K562 (cell line): ENCODE results near the gene GIPC3. TPM values are rescaled to one million over a fixed set of nuclear protein-coding genes. Genes with fewer than 3 reads are reported as not detected.

Source experiments
- CC2D1A ChIP-seq: fragments of 450-650 bp; IDR thresholded peaks from 2 replicates; pipeline ENCODE4 v1.6.1; 2017; ENCODE audit warnings: mild to moderate bottlenecking
- CREM ChIP-seq: IDR thresholded peaks from 2 replicates; pipeline ENCODE4 v1.6.1; 2014; ENCODE audit warnings: antibody characterized with exemption, low read depth
- CTCFL ChIP-seq: IDR thresholded peaks from 2 replicates; pipeline ENCODE4 v1.6.1; 2011; ENCODE audit warnings: borderline replicate concordance, low read depth, mild to moderate bottlenecking, moderate library complexity, low read length; ENCODE audit not compliant: insufficient read depth, poor library complexity, severe bottlenecking
- ELF4 ChIP-seq: fragments of 450-650 bp; formaldehyde crosslinking; IDR thresholded peaks from 2 replicates; pipeline ENCODE4 v1.4.0; 2022; ENCODE audit warnings: missing genetic modification characterization
- ETV5 ChIP-seq: sonication (generic); formaldehyde crosslinking; IDR thresholded peaks from 2 replicates; pipeline ENCODE4 v1.4.0; 2020; ENCODE audit warnings: low read depth, mild to moderate bottlenecking, missing genetic modification reagents
- FOXP1 ChIP-seq: sonication (generic); formaldehyde crosslinking; IDR thresholded peaks from 2 replicates; pipeline ENCODE4 v1.8.0; 2022; ENCODE audit warnings: mild to moderate bottlenecking, missing genetic modification reagents
- GTF2E2 ChIP-seq: fragments of 200-800 bp; sonication (Bioruptor generic); IDR thresholded peaks from 2 replicates; pipeline ENCODE4 v1.6.1; 2016; ENCODE audit warnings: missing genetic modification characterization, missing compliant biosample characterization
- HNRNPH1 ChIP-seq: fragments of 200-400 bp; formaldehyde crosslinking; optimal IDR thresholded peaks from 2 replicates; pipeline ENCODE3; 2017; ENCODE audit warnings: low read depth, mild to moderate bottlenecking, low read length, moderate library complexity
- KDM1A ChIP-seq, 2 experiments: fragments of 450-650 bp; IDR thresholded peaks; 2 replicates each; pipeline ENCODE4 v1.6.1; 2016; ENCODE audit warnings: mild to moderate bottlenecking in 2 of 2
- MAFF ChIP-seq: IDR thresholded peaks from 2 replicates; pipeline ENCODE4 v1.6.1; 2012; ENCODE audit warnings: low read length, improper control_type of control experiment
- POU5F1 ChIP-seq: fragments of 150-350 bp; IDR thresholded peaks from 2 replicates; pipeline ENCODE4 v1.6.1; 2014; ENCODE audit warnings: borderline replicate concordance, low read length, low read depth, mild to moderate bottlenecking; ENCODE audit not compliant: partially characterized antibody
- RBM22 ChIP-seq: fragments of 200-400 bp; formaldehyde crosslinking; IDR thresholded peaks from 2 replicates; pipeline ENCODE4 v1.6.1; 2018; ENCODE audit warnings: low read length, low read depth; ENCODE audit not compliant: poor library complexity, severe bottlenecking
- SP2 ChIP-seq: IDR thresholded peaks from 2 replicates; pipeline ENCODE4 v1.6.1; 2011; ENCODE audit warnings: mild to moderate bottlenecking, low read depth, low read length, moderate library complexity; ENCODE audit not compliant: poor library complexity, severe bottlenecking; ENCODE audit errors: extremely low read depth
- XRCC5 ChIP-seq: fragments of 200-400 bp; formaldehyde crosslinking; IDR thresholded peaks from 2 replicates; pipeline ENCODE4 v1.6.1; 2017; ENCODE audit warnings: low read depth, mild to moderate bottlenecking, low read length
- ZHX1 ChIP-seq: fragments of 150-350 bp; conservative IDR thresholded peaks from 2 replicates; pipeline ENCODE4 v1.6.1; 2014; ENCODE audit warnings: low read length
- ZNF282 ChIP-seq: sonication (generic); formaldehyde crosslinking; IDR thresholded peaks from 2 replicates; pipeline ENCODE4 v1.8.1; 2023; ENCODE audit warnings: missing genetic modification reagents
- ZNF316 ChIP-seq: fragments of 450-650 bp; IDR thresholded peaks from 2 replicates; pipeline ENCODE4 v1.6.1; 2016
- ZNF41 ChIP-seq: fragments of 250-450 bp; sonication (Bioruptor Pico); conservative IDR thresholded peaks from 2 replicates; pipeline ENCODE4 v1.4.0; 2020; ENCODE audit warnings: mild to moderate bottlenecking
- ZNF512 ChIP-seq: IDR thresholded peaks from 2 replicates; pipeline ENCODE4 v1.6.1; 2016; ENCODE audit warnings: missing genetic modification characterization, missing compliant biosample characterization
- polyA plus RNA-seq, 8 experiments: library from polyadenylated mRNA; depleted of rRNA in 4 of 8; stranded (reverse) in 5 of 8; unstranded in 3 of 8; fragments of >200 nt; fragmentation: Nextera tagmentation in 2 of 8; fragmentation: Illumina TruSeq in 1 of 8; extraction: Ambion mirVana in 2 of 8; extraction: Trizol in 1 of 8; gene quantifications; 2 replicates each; pipeline versions ENCODE4 v1.2.1 to v1.2.3, GENCODE V29; 2011 to 2014; ENCODE audit warnings: inconsistent platforms in 1 of 8, missing spikeins in 1 of 8
- total RNA-seq, 7 experiments: library from RNA; depleted of rRNA in 6 of 7; stranded (reverse); fragments of >200 nt in 6 of 7; fragmentation: Illumina TruSeq in 2 of 7; extraction: Trizol in 2 of 7; gene quantifications; 2 replicates each; pipeline versions ENCODE4 v1.2.1 to v1.2.3, GENCODE V29; 2011 to 2021; ENCODE audit warnings: low replicate concordance in 1 of 7

Gene GIPC3
- total and polyA plus RNA-seq, 9 of the 15 experiments (the other 6 are each of a cell fraction or from before 2014, with no cell fraction given): 0.03 to 3.6 (median 1.5) TPM; not detected in 1

- TF ChIP-seq POU5F1 (no peak), CTCFL (no peak), XRCC5 (no peak), ZNF41 (CRISPR knock-in tag) (no peak), GTF2E2 (tag) (no peak), KDM1A (IDR thresholded peaks at IDR 0.05) (no peak), CC2D1A (no peak), RBM22 (no peak), CREM (peak; percentile 44; the same call in 1 of the 2 replicates), HNRNPH1 (no peak), ELF4 (no peak), SP2 (no peak), ETV5 (CRISPR knock-in tag) (no peak), FOXP1 (no peak), MAFF (no peak), ZNF282 (CRISPR knock-in tag) (no peak), ZHX1 (no peak), ZNF316 (no peak), ZNF512 (tag) (no peak)
Observed at GRCh38 chr19:3612901-3613741, 27.8 kb downstream of the GIPC3 start (continued).
